ENCODE results near the gene SLC1A5.

The SLC1A5 gene

DNA sequence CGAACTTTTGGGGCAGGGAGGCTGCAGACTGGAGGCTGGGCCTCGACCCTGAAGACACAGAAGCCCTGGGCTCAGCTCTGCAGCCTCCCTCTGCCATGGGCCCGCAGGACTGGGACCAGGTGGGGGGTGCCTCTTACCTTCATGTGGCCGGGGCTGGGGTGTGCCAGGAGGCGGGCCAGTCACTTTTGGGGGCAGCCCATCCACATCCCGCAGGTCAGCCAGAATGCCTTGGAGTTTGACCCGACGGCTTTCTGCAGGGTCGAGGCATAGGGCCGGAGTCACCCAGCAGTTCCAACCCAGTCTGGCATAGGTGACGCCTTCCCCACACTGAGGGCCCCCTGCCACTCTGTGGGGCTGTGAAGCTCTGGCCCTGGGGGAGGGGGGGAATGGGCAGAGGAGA is 60.6 kb downstream of the SLC1A5 start:
- in situ Hi-C loops (cut with MboI; ENCODE audit: low sequenced_read_pairs, unreplicated experiment): no loop called here
- TF ChIP-seq, protein P1, sequence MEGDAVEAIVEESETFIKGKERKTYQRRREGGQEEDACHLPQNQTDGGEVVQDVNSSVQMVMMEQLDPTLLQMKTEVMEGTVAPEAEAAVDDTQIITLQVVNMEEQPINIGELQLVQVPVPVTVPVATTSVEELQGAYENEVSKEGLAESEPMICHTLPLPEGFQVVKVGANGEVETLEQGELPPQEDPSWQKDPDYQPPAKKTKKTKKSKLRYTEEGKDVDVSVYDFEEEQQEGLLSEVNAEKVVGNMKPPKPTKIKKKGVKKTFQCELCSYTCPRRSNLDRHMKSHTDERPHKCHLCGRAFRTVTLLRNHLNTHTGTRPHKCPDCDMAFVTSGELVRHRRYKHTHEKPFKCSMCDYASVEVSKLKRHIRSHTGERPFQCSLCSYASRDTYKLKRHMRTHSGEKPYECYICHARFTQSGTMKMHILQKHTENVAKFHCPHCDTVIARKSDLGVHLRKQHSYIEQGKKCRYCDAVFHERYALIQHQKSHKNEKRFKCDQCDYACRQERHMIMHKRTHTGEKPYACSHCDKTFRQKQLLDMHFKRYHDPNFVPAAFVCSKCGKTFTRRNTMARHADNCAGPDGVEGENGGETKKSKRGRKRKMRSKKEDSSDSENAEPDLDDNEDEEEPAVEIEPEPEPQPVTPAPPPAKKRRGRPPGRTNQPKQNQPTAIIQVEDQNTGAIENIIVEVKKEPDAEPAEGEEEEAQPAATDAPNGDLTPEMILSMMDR (IDR thresholded peaks at IDR 0.05; ENCODE audit: borderline replicate concordance, control extremely low read depth, extremely low read depth, insufficient read depth, missing control alignments): no peak
- DNase-seq (ENCODE audit: low spot score): no peak

DNA sequence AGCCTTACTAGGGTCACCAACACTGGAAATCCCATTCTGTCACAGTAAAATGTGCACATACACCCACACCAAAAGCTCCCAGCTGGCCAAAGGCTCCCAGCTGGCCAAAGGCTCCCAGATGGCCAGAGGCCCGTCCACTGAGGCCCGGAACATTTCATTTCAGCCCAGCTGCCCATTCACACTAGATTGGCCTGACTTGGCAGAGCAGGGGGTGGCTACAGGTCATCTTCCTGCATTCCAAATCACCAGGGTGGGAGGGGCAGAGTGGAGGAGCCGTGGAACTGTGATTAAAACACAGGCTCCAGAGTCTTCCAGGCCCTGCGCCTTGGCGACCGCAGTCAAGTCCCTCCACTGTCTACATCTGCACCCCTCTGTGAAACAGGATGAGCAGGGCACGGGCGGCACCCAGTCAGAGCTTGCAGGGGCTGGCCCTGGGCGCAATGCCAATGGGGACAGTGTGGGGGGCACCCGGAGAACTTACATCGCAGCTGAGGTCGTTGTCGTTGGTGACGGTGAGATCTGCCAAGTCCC is 61.4 kb downstream of the SLC1A5 start:
- no peak for DNase-seq (ENCODE audit: low spot score)
- TF ChIP-seq, protein P1 (IDR thresholded peaks at IDR 0.05; ENCODE audit: borderline replicate concordance, control extremely low read depth, extremely low read depth, insufficient read depth, missing control alignments): no peak
- in situ Hi-C loops (cut with MboI; ENCODE audit: low sequenced_read_pairs, unreplicated experiment): no loop called here

DNA sequence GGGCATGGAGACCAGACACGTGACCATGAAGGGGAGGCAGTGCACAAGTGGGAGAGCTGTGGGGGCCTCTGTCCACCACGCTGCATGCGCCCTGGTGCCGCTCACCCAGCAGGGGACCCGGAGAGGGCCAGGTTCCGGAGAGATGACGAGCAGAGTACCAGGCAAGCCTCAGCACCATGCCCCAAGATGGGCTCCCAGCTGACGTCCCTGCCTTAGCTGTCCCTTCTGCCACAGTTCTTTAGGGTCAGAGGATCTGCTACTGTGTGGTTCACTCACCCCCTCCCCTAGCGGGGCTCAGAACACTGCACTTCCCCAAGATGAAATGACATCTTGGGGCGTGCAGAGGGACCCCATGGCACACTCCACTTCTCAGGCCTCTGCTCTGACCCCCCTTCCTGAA is 61.8 kb downstream of the SLC1A5 start:
- in situ Hi-C loops (cut with MboI; ENCODE audit: low sequenced_read_pairs, unreplicated experiment): no loop called here
- TF ChIP-seq, protein P1 (IDR thresholded peaks at IDR 0.05; ENCODE audit: borderline replicate concordance, control extremely low read depth, extremely low read depth, insufficient read depth, missing control alignments): no peak
- DNase-seq (ENCODE audit: low spot score): no peak

DNA sequence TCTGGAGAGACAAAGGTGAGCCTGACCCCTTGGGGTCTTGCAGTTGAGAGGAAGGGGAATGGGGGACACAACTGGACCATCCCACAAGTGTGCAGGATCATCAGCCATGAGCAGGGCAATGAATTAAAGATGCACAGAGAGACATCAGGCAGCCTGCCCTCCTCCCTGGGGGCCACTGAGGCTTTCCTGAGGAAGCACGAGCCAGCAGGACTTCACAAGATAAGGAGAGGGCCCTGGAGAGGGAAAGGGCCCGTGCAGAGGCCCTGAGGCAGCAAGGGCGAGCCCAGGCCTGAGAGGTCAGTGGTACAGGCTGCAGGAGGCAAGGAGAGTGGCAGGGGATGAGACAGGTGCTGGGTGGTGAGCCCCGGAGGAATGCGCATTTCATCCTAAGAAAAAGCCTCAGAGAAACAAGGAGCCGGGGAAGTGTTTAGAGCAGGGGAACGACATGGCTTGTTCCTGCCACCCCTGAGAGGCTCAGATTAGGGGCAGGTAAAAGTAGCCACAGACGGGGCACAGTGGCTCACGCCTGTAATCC is 62.5 kb downstream of the SLC1A5 start:
- in situ Hi-C loops (cut with MboI; ENCODE audit: low sequenced_read_pairs, unreplicated experiment): no loop called here
- TF ChIP-seq, protein P1 (IDR thresholded peaks at IDR 0.05; ENCODE audit: borderline replicate concordance, control extremely low read depth, extremely low read depth, insufficient read depth, missing control alignments): no peak
- DNase-seq (ENCODE audit: low spot score): no peak

DNA sequence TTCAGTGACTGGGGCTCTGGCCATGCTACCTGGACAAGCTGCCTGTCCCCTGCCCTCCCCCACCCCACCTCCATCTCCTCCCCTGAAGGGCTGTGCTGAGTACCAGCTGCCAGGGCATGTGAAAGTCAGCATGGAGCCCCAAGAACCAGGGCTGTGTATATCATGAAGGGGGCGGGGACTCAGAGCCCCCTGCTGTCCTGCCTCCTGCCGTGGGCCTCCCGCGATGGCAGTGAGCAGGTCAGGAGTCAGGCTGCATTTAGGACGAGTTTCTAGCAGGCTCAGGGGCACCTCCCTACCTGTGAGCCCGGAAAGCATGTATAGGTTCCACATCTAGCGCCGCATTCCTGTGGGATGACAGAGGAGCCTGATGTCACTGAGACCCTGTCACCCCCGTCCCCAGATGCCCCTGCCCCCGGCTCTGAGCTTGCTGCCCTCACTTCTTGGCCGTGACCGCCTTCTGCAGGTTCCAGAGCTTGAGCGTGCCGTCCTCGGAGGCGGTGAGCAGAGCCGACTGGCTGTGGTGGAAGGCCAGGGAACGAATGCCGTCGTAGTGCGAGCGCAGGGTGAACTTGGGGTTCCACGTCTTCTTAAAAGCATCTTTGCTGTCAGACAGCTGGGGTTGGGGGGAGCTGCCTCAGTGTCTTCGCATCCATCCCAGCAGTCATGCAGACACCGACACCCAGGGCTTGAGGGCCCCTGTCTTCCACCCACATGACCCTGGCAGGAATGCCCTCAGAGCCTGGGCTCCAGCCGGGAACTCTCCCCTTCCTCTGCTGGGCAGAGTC is 63.2 kb downstream of the SLC1A5 start:
- in situ Hi-C loops (cut with MboI; ENCODE audit: low sequenced_read_pairs, unreplicated experiment): no loop called here
- TF ChIP-seq, protein P1 (IDR thresholded peaks at IDR 0.05; ENCODE audit: borderline replicate concordance, control extremely low read depth, extremely low read depth, insufficient read depth, missing control alignments): no peak
- no peak for DNase-seq (ENCODE audit: low spot score)

Data from GM13976 (cell line).